Left ventricle myocardium inferior (tissue), 1 donor: ENCODE data around the gene JCAD. TPM values are rescaled to one million over a fixed set of nuclear protein-coding genes. Genes with fewer than 3 reads are reported as not detected.

Experiments used
- DNase-seq: peaks from one replicate; pipeline ENCODE4 v3.0.0-alpha.2; 2020
- H3K27ac ChIP-seq: fragments of 200-600 bp; replicated peaks from 2 replicates; pipeline ENCODE4 v1.8.0; 2021
- H3K27me3 ChIP-seq: fragments of 200-600 bp; 2 replicates; pipeline ENCODE4 v1.8.0; 2021; ENCODE audit warnings: low read depth
- H3K36me3 ChIP-seq: fragments of 200-600 bp; 2 replicates; pipeline ENCODE4 v1.8.0; 2021
- H3K4me1 ChIP-seq: fragments of 200-600 bp; 2 replicates; pipeline ENCODE4 v1.8.0; 2021
- H3K4me3 ChIP-seq: fragments of 200-600 bp; 2 replicates; pipeline ENCODE4 v1.8.0; 2021; ENCODE audit warnings: mild to moderate bottlenecking, moderate library complexity
- H3K9me3 ChIP-seq: fragments of 200-600 bp; replicated peaks from 2 replicates; pipeline ENCODE4 v1.8.0; 2021
- CTCF ChIP-seq: fragments of 200-600 bp; IDR thresholded peaks from 2 replicates; pipeline ENCODE4 v1.8.0; 2021; ENCODE audit warnings: antibody characterized with exemption, mild to moderate bottlenecking, borderline replicate concordance
- intact Hi-C: fragments of 100-400 bp; cut with micrococcal nuclease; formaldehyde crosslinking; loops from one replicate; pipeline ENCODE4 v1.11.0; 2022
- total RNA-seq: library from RNA; stranded (reverse); fragmentation: NEBNext Ultra II Directional; extraction: Animal tissue kit (Norgen Biotek cat#: 25700); gene quantifications from one replicate; pipeline ENCODE4 v1.2.1, GENCODE V29; 2021
- donor health status: DM: no; HTN: yes; CAD: no; lungs with severe emphysema.

Gene JCAD
- total RNA-seq, 1 donor from 2014 or later = 23.5 TPM

GRCh38 chr10:30039988-30040387 is 19.4 kb downstream of the JCAD start:
- TF ChIP-seq CTCF = no peak
- Histone ChIP-seq H3K36me3 (peaks cover 12% of the 10 kb centered on the region), H3K27ac (peak overlapping the region; percentile 83), H3K4me1 (peaks cover 98% of the 10 kb centered on the region), H3K27me3 (peaks cover 75% of the 10 kb centered on the region), H3K9me3 (no peaks in the 10 kb centered on the region), H3K4me3 (no peak overlapping the region)
- intact Hi-C loops = no loop called here
- DNase-seq = no peak

DNA sequence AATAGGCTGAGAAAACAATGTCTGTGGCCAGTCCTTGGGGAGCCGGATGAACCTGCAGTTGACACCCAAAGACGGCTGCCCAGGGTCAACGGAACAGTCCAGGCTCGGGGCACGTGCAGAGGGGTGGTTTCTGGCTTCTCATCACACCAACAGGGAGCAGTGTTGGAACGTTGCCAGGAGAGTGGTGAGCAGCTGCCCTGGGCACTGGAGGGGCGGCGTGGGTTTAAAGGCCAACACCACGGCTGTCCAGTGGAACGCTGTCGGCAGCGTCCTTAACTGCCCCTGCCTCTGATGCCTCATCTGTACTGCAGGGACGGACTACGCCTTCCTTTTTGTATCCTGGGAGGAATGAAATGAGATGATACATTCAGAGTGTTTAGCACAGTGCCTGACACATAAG is 19.8 kb downstream of the JCAD start:
- H3K9me3 ChIP-seq = no peaks in the 10 kb centered on the region
- H3K36me3 ChIP-seq = peaks cover 12% of the 10 kb centered on the region
- DNase-seq = no peak
- H3K27me3 ChIP-seq = peaks cover 79% of the 10 kb centered on the region
- intact Hi-C loops = no loop called here
- peak overlapping the region; percentile 83 for H3K27ac ChIP-seq
- TF ChIP-seq CTCF = no peak
- peaks cover 98% of the 10 kb centered on the region for H3K4me1 ChIP-seq
- H3K4me3 ChIP-seq = no peak overlapping the region

DNA sequence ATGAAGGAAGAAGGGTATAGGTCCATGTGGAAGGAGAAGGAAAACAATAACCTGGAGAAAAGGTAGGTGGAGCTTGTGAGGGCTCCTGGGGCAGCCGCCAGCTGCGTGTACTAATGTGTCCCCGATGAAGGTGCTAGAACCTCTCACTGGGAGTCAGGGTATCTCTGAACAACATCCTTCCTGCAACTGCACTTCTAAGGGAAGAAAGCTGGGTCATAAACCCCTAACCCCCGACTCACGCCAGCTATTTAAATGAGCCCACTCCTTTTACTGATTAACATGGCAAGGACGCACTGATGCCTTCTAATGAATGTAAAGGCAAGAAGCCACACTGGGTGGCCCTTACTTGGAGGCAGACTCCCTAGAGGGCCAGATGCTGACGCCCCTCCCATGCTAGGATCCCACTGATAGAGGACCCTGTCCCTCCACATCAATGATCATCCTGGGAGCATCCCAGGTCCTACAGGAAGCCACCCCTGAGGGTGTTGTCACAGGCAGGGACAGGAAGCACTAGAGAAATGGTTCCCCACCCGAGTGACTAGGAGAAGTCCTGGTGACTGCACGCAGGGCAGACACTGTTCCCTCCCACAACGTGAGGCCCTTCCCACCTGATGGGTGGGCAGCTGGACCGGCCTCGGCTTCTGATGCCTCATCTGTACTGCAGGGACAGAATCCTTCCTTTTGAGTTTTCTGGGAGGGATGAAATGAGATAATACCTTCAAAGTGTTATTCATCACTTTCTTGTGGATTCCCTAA is 20.4 kb downstream of the JCAD start:
- no peak for TF ChIP-seq CTCF
- peaks cover 81% of the 10 kb centered on the region for H3K27me3 ChIP-seq
- peak overlapping the region; percentile 83 for H3K27ac ChIP-seq

DNA sequence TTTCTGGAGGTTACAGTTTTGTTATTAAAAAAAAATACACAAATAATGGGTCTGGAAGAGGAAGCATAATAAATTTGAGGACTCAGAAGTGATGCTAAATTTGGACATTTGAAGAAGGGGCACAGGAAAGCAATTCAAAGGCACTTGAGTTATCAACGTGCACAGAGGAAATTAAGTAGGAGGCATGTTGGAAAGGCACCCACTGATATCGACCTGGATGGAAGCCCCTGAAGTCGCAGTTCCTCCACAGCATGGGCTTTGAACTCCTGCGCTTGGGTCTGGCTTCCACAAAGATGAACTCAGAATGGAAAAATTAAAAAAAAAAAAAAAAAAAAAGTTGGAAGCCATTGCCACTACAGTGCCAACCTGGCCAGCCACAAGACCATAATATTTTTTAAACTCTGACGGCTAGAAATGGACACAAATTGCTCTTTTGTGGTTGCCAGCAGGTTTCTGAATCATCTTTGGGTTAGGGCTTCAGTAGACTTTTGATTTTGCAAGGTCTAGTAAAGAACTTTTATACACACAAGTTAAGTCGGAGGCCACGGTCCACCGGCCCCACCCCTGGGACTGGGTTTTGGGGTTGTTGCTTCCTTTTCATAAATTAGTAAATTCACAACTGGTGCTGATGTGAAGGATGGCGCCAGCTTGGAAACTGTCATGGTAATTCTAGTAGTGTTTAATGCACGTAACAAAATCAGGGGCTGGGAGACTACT is 21.6 kb downstream of the JCAD start:
- Histone ChIP-seq H3K27ac (peak overlapping the region; percentile 83), H3K4me3 (no peak overlapping the region), H3K4me1 (peaks cover 96% of the 10 kb centered on the region), H3K9me3 (no peaks in the 10 kb centered on the region), H3K36me3 (peaks cover 8% of the 10 kb centered on the region), H3K27me3 (peaks cover 77% of the 10 kb centered on the region)
- intact Hi-C loops = no loop called here
- no peak for DNase-seq
- TF ChIP-seq CTCF = no peak

More for the DNA sequence above, 20.4 kb downstream of the JCAD start:
- Histone ChIP-seq H3K9me3 (no peaks in the 10 kb centered on the region), H3K36me3 (peaks cover 8% of the 10 kb centered on the region), H3K4me3 (no peak overlapping the region), H3K4me1 (peaks cover 98% of the 10 kb centered on the region)
- intact Hi-C loops = no loop called here
- DNase-seq = no peak

- Histone ChIP-seq H3K27me3 (peaks cover 76% of the 10 kb centered on the region), H3K4me3 (no peak overlapping the region), H3K27ac (peak overlapping the region; percentile 22), H3K4me1 (peaks cover 91% of the 10 kb centered on the region), H3K36me3 (peaks cover 8% of the 10 kb centered on the region), H3K9me3 (no peaks in the 10 kb centered on the region)
- DNase-seq = no peak
- intact Hi-C loops = no loop called here
- no peak for TF ChIP-seq CTCF
These were observed 22.6 kb downstream of the JCAD start for GRCh38 chr10:30036811-30037210.
